WERI-Rb-1 (cell line): ENCODE data around the gene MGLL.
A peak's percentile ranks its signal among the peaks of the same experiment; 100 is the strongest.

Experiments used
- DNase-seq: peaks from one replicate; pipeline ENCODE4 v3.0.0-alpha.2; 2020
- H3K27ac ChIP-seq: fragments of 250-450 bp; sonication (Bioruptor Pico); 2 replicates; pipeline ENCODE4 v1.5.1; 2020; ENCODE audit warnings: mild to moderate bottlenecking, moderate library complexity
- H3K27me3 ChIP-seq: fragments of 250-450 bp; sonication (Bioruptor Pico); 2 replicates; pipeline ENCODE4 v1.5.1; 2021; ENCODE audit warnings: mild to moderate bottlenecking, low read depth, moderate library complexity; ENCODE audit not compliant: insufficient read depth, severe bottlenecking
- H3K36me3 ChIP-seq: fragments of 250-450 bp; sonication (Bioruptor Pico); 2 replicates; pipeline ENCODE4 v1.5.1; 2020; ENCODE audit warnings: mild to moderate bottlenecking, moderate library complexity
- H3K4me3 ChIP-seq: 2 replicates; pipeline ENCODE4 v1.5.1; 2011; ENCODE audit warnings: low read depth, mild to moderate bottlenecking, control low read depth, low read length
- H3K9me3 ChIP-seq: fragments of 250-450 bp; sonication (Bioruptor Pico); 2 replicates; pipeline ENCODE4 v1.5.1; 2021; ENCODE audit warnings: mild to moderate bottlenecking, moderate library complexity; ENCODE audit not compliant: severe bottlenecking
- TF ChIP-seq, protein P1 (sequence below): IDR thresholded peaks from 2 replicates; pipeline ENCODE4 v1.5.1; 2011; ENCODE audit warnings: low read depth, mild to moderate bottlenecking, control low read depth, inconsistent platforms, low read length

Gene MGLL

DNA sequence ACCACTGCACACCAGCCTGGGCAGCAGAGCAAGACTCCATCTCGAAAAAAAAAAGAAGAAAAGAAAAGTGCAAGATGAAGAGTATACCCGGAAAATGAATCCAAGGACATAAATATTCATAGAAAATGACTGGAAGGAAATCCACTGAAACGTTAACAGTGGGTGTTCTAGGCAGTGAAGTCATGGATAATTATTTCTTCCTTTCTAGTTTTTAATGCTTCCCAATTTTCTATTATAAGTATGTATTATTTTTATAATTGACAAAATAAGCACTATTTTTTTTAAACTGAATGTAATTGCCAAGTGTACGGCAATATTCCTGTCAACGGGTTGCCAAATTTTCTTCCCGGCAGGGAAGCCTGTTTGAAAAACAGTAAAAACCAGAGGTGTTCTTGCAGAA, 37.4 kb upstream of the MGLL start:
- Histone ChIP-seq H3K27me3 (no peaks in the 10 kb centered on the region), H3K27ac (no peak overlapping the region), H3K36me3 (no peaks in the 10 kb centered on the region), H3K9me3 (no peaks in the 10 kb centered on the region), H3K4me3 (no peak overlapping the region)
- DNase-seq, result no peak
- TF ChIP-seq, protein P1, sequence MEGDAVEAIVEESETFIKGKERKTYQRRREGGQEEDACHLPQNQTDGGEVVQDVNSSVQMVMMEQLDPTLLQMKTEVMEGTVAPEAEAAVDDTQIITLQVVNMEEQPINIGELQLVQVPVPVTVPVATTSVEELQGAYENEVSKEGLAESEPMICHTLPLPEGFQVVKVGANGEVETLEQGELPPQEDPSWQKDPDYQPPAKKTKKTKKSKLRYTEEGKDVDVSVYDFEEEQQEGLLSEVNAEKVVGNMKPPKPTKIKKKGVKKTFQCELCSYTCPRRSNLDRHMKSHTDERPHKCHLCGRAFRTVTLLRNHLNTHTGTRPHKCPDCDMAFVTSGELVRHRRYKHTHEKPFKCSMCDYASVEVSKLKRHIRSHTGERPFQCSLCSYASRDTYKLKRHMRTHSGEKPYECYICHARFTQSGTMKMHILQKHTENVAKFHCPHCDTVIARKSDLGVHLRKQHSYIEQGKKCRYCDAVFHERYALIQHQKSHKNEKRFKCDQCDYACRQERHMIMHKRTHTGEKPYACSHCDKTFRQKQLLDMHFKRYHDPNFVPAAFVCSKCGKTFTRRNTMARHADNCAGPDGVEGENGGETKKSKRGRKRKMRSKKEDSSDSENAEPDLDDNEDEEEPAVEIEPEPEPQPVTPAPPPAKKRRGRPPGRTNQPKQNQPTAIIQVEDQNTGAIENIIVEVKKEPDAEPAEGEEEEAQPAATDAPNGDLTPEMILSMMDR, result no peak

DNA sequence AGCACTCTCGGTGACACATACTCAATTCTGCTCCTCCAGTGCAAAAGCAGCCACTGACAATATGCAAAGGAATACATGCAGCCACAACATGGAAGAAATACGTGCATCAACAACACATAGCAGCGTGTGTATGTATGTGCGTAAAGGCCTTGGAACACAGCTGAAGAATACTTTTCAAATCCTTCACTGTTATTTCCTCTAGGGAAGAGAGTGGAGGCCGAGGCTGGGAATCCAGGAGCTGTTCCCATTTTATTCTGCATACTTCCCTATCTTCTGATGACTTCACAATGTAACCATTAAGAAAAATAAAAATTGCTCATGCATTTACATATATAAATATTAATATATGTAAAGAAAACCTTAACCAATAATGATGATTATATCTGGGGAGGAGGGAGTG, 36.6 kb upstream of the MGLL start:
- Histone ChIP-seq H3K27me3 (no peaks in the 10 kb centered on the region), H3K36me3 (no peaks in the 10 kb centered on the region), H3K4me3 (no peak overlapping the region), H3K27ac (no peak overlapping the region), H3K9me3 (no peaks in the 10 kb centered on the region)
- TF ChIP-seq, protein P1, result no peak
- no peak for DNase-seq

DNA sequence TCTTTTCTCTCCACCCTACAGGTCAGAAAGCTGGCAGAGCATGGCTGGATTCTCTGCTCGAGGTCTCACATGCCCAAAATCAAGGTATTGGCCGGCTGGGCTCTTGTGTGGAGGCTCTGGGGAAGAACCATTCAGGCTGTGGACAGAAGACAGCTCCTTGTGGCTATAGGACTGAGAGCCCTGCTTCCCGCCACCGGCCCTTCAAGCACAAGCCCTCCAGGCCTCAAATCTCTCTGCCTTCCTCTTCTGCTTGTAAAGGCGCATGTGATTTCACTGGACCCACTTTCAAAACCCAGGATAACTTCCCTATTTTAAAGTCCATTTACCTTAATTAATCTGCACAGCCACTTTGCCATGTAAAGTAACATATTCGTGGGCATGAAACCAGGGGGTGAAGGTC, 36.2 kb upstream of the MGLL start:
- no peaks in the 10 kb centered on the region for H3K36me3 ChIP-seq
- TF ChIP-seq, protein P1, result no peak
- no peaks in the 10 kb centered on the region for H3K27me3 ChIP-seq
- H3K27ac ChIP-seq, result no peak overlapping the region
- H3K4me3 ChIP-seq, result no peak overlapping the region
- no peak for DNase-seq
- no peaks in the 10 kb centered on the region for H3K9me3 ChIP-seq

DNA sequence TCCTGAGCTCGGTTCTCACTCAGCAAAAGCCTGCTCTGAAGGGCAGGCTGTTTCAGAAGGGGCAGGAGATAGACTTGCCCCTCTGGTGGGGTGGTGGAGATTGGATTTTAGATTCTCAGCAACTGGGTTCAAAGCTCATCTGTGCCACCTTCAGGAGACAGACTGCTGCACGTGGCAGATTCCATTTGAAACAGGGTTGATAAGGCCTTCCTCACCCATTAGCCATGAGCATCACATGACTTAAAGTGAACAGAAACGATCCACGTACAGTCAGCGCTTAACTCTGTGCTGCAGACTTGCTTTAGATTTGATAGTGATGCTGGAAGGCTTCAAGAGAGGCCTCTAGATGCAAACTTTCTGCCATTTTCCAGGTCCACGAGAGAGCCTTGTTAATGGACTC, 35.0 kb upstream of the MGLL start:
- no peaks in the 10 kb centered on the region for H3K36me3 ChIP-seq
- DNase-seq, result no peak
- no peaks in the 10 kb centered on the region for H3K9me3 ChIP-seq
- no peak overlapping the region for H3K4me3 ChIP-seq
- H3K27me3 ChIP-seq, result no peaks in the 10 kb centered on the region
- no peak overlapping the region for H3K27ac ChIP-seq
- TF ChIP-seq, protein P1, result peak; percentile 37; the same call in 1 of the 2 replicates

DNA sequence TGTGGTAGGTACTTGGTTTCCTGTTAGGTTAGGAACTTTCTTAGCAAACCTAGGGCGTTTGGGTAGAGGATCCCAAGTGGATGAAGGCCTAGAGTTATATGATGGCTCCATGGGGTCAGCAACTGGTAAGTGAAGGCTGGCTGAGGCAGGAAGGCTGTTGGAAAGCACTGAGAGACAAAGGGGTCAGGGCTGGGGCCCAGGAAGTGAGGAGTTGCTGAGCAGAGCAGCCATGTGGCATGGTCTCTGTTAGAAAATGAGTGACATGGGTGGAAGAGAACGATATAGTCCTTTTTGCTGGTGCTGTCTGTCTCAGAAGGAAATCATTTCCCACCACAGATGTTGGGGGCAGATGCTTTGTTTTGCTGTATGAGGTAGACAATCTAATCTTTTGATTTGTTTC, 34.5 kb upstream of the MGLL start:
- no peaks in the 10 kb centered on the region for H3K36me3 ChIP-seq
- no peaks in the 10 kb centered on the region for H3K9me3 ChIP-seq
- TF ChIP-seq, protein P1, result no peak
- no peak overlapping the region for H3K4me3 ChIP-seq
- H3K27ac ChIP-seq, result no peak overlapping the region
- no peak for DNase-seq
- H3K27me3 ChIP-seq, result no peaks in the 10 kb centered on the region

DNA sequence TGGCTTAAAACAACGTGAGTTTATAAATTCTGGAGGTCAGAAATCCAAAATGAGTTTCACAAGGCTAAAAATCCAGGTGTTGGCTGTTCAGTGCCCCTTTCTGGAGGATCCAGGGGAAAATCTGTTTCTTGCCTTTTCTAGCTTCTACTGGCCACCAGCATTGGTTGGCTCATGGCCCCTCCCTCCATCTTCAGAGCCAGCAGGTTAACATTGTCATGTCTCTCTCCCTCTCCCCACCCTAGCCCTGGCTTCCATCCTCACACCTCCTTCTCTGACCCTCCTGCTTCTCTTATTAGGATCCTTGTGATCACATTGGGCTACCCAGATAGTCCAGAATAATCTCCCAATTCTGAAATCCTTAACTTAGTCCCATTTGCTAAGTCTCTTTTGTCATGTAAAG, 32.9 kb upstream of the MGLL start:
- Histone ChIP-seq H3K36me3 (no peaks in the 10 kb centered on the region), H3K9me3 (no peaks in the 10 kb centered on the region), H3K27ac (no peak overlapping the region), H3K4me3 (no peak overlapping the region), H3K27me3 (no peaks in the 10 kb centered on the region)
- DNase-seq, result no peak
- TF ChIP-seq, protein P1, result no peak
